ENCODE results near the gene ARFGAP2. TPM values are rescaled to one million over a fixed set of nuclear protein-coding genes. Genes with fewer than 3 reads are reported as not detected.

ARFGAP2 gene
- total RNA-seq, 1 experiment from 2014 or later = 73.5 TPM

DNA sequence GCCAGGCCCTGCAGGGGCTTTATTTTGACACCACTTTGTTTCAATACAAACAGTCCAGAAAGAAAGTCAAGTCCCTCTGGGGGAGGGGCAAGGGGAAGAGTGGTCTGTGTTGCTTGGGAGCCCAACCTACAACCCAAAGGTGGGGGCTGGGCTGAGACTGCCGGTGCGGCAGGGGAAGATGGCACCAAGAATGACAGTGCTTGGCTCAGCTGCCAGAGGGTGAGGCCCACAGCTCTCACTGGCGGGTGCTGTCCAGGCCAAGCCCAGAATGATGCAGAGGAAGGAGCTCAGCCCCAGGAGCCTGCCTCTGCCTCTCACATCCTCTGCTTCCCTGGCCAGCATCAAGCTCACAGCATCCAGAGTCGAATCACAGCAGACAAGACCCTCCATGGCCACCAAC lies 12.4 kb downstream of the ARFGAP2 start:
- no peak overlapping the region for H3K9ac ChIP-seq (ENCODE audit: low read length)
- H3K4me2 ChIP-seq (ENCODE audit: low read length) = no peak overlapping the region
- CTCF ChIA-PET = no interaction called here
- RAD21 ChIA-PET (ENCODE audit: low non-redundant PET in 1 of 2, low total read pairs in 2 of 2, uncharacterized antibody in 2 of 2, unreplicated experiment in 2 of 2) = no interaction called here
- peaks cover 14% of the 10 kb centered on the region for H3K79me2 ChIP-seq (ENCODE audit: insufficient read depth, low read length)
- intact Hi-C loops (cut with micrococcal nuclease) = no loop called here
- DNase-seq (ENCODE audit: low read depth, low spot score) = no peak
- no peak overlapping the region for H2AFZ ChIP-seq (ENCODE audit: low read depth, low read length, poor library complexity, severe bottlenecking)
- no TSS peak for BruUV-seq (replicated peaks)
- TF ChIP-seq CEBPB (IDR thresholded peaks at IDR 0.05; ENCODE audit: low read depth) (no peak), EZH2phosphoT487 (IDR thresholded peaks at IDR 0.05; ENCODE audit: borderline replicate concordance) (no peak), POLR2A (IDR thresholded peaks at IDR 0.05; ENCODE audit: borderline replicate concordance, extremely low read depth, insufficient read depth, insufficient read length) (no peak), ELF1 (IDR thresholded peaks at IDR 0.05; ENCODE audit: borderline replicate concordance, low read depth) (no peak), EZH2 (IDR thresholded peaks at IDR 0.05) (no peak), JUND (IDR thresholded peaks at IDR 0.05) (no peak), SIN3A (IDR thresholded peaks at IDR 0.05; ENCODE audit: low read depth) (no peak), RAD21 (IDR thresholded peaks at IDR 0.05; ENCODE audit: low read depth) (no peak), SP1 (IDR thresholded peaks at IDR 0.05; ENCODE audit: low read depth) (no peak), ZNF274 (IDR thresholded peaks at IDR 0.05; ENCODE audit: low read depth, low read length) (no peak), EGR1 (IDR thresholded peaks at IDR 0.05; ENCODE audit: low read depth) (no peak), POLR2AphosphoS5 (IDR thresholded peaks at IDR 0.05; ENCODE audit: low read depth, low read length) (no peak), FOSL1 (IDR thresholded peaks at IDR 0.05; ENCODE audit: low read depth) (no peak), YY1 (IDR thresholded peaks at IDR 0.05; ENCODE audit: extremely low read depth, insufficient replicate concordance, low read depth, low read length) (no peak), SRF (IDR thresholded peaks at IDR 0.05; ENCODE audit: low read depth) (no peak), ZFX (IDR thresholded peaks at IDR 0.05) (no peak)
- TF ChIP-seq, protein P1, sequence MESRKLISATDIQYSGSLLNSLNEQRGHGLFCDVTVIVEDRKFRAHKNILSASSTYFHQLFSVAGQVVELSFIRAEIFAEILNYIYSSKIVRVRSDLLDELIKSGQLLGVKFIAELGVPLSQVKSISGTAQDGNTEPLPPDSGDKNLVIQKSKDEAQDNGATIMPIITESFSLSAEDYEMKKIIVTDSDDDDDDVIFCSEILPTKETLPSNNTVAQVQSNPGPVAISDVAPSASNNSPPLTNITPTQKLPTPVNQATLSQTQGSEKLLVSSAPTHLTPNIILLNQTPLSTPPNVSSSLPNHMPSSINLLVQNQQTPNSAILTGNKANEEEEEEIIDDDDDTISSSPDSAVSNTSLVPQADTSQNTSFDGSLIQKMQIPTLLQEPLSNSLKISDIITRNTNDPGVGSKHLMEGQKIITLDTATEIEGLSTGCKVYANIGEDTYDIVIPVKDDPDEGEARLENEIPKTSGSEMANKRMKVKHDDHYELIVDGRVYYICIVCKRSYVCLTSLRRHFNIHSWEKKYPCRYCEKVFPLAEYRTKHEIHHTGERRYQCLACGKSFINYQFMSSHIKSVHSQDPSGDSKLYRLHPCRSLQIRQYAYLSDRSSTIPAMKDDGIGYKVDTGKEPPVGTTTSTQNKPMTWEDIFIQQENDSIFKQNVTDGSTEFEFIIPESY (IDR thresholded peaks at IDR 0.05; ENCODE audit: extremely low read depth, insufficient replicate concordance, low read length) = no peak
- TF ChIP-seq, protein P2, sequence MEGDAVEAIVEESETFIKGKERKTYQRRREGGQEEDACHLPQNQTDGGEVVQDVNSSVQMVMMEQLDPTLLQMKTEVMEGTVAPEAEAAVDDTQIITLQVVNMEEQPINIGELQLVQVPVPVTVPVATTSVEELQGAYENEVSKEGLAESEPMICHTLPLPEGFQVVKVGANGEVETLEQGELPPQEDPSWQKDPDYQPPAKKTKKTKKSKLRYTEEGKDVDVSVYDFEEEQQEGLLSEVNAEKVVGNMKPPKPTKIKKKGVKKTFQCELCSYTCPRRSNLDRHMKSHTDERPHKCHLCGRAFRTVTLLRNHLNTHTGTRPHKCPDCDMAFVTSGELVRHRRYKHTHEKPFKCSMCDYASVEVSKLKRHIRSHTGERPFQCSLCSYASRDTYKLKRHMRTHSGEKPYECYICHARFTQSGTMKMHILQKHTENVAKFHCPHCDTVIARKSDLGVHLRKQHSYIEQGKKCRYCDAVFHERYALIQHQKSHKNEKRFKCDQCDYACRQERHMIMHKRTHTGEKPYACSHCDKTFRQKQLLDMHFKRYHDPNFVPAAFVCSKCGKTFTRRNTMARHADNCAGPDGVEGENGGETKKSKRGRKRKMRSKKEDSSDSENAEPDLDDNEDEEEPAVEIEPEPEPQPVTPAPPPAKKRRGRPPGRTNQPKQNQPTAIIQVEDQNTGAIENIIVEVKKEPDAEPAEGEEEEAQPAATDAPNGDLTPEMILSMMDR (IDR thresholded peaks at IDR 0.05 in 2 of 3, conservative IDR thresholded peaks at IDR 0.05 in 1 of 3; ENCODE audit: borderline replicate concordance in 1 of 3, insufficient read depth in 1 of 3, low read depth in 2 of 3, low read length in 2 of 3) = no peak
- TF ChIP-seq, protein P3, sequence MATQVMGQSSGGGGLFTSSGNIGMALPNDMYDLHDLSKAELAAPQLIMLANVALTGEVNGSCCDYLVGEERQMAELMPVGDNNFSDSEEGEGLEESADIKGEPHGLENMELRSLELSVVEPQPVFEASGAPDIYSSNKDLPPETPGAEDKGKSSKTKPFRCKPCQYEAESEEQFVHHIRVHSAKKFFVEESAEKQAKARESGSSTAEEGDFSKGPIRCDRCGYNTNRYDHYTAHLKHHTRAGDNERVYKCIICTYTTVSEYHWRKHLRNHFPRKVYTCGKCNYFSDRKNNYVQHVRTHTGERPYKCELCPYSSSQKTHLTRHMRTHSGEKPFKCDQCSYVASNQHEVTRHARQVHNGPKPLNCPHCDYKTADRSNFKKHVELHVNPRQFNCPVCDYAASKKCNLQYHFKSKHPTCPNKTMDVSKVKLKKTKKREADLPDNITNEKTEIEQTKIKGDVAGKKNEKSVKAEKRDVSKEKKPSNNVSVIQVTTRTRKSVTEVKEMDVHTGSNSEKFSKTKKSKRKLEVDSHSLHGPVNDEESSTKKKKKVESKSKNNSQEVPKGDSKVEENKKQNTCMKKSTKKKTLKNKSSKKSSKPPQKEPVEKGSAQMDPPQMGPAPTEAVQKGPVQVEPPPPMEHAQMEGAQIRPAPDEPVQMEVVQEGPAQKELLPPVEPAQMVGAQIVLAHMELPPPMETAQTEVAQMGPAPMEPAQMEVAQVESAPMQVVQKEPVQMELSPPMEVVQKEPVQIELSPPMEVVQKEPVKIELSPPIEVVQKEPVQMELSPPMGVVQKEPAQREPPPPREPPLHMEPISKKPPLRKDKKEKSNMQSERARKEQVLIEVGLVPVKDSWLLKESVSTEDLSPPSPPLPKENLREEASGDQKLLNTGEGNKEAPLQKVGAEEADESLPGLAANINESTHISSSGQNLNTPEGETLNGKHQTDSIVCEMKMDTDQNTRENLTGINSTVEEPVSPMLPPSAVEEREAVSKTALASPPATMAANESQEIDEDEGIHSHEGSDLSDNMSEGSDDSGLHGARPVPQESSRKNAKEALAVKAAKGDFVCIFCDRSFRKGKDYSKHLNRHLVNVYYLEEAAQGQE (IDR thresholded peaks at IDR 0.05; ENCODE audit: low read depth) = no peak
- no peak for ATAC-seq
- no peak overlapping the region for H3K27ac ChIP-seq (ENCODE audit: low read depth, low read length)
- no peaks in the 10 kb centered on the region for H3K27me3 ChIP-seq (ENCODE audit: insufficient read depth, low read length)
- H3K9me3 ChIP-seq (ENCODE audit: control insufficient read depth in 1 of 2, insufficient read depth in 1 of 2, low read depth in 1 of 2, low read length in 2 of 2) = no peaks in the 10 kb centered on the region
- POLR2A ChIA-PET = no interaction called here
- peaks cover 30 to 31% of the 10 kb centered on the region in 2 experiments for H3K36me3 ChIP-seq (ENCODE audit: control insufficient read depth in 1 of 2, insufficient read depth in 2 of 2, low read length in 2 of 2)
- no peaks in the 10 kb centered on the region for H3K9me2 ChIP-seq (ENCODE audit: insufficient read depth)
- no peaks in the 10 kb centered on the region for H3K4me1 ChIP-seq (ENCODE audit: control insufficient read depth in 1 of 2, insufficient read depth in 2 of 2, low read length in 2 of 2)
- no peaks in the 10 kb centered on the region for H4K20me1 ChIP-seq (ENCODE audit: insufficient read depth)
- H3K4me3 ChIP-seq (replicated peaks in 1 of 2; ENCODE audit: low read depth in 1 of 2, low read length in 2 of 2) = no peak overlapping the region
